ENCODE results near the gene SLC9A8.
"Not testable (repeated sequence)": the region's sequence is repeated elsewhere in the genome, so short reads cannot be mapped to it uniquely, and the experiment has no call there.

Gene SLC9A8, protein sequence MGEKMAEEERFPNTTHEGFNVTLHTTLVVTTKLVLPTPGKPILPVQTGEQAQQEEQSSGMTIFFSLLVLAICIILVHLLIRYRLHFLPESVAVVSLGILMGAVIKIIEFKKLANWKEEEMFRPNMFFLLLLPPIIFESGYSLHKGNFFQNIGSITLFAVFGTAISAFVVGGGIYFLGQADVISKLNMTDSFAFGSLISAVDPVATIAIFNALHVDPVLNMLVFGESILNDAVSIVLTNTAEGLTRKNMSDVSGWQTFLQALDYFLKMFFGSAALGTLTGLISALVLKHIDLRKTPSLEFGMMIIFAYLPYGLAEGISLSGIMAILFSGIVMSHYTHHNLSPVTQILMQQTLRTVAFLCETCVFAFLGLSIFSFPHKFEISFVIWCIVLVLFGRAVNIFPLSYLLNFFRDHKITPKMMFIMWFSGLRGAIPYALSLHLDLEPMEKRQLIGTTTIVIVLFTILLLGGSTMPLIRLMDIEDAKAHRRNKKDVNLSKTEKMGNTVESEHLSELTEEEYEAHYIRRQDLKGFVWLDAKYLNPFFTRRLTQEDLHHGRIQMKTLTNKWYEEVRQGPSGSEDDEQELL

GRCh38 chr20:49812507-49813304 lies at the start of gene SLC9A8:
Gene SLC9A8, plus strand, starts transcription at chr20:49812828. Its CDS starts 95 bp downstream, at chr20:49812923.
- peak; percentile 91 to 93 for DNase-seq

DNA sequence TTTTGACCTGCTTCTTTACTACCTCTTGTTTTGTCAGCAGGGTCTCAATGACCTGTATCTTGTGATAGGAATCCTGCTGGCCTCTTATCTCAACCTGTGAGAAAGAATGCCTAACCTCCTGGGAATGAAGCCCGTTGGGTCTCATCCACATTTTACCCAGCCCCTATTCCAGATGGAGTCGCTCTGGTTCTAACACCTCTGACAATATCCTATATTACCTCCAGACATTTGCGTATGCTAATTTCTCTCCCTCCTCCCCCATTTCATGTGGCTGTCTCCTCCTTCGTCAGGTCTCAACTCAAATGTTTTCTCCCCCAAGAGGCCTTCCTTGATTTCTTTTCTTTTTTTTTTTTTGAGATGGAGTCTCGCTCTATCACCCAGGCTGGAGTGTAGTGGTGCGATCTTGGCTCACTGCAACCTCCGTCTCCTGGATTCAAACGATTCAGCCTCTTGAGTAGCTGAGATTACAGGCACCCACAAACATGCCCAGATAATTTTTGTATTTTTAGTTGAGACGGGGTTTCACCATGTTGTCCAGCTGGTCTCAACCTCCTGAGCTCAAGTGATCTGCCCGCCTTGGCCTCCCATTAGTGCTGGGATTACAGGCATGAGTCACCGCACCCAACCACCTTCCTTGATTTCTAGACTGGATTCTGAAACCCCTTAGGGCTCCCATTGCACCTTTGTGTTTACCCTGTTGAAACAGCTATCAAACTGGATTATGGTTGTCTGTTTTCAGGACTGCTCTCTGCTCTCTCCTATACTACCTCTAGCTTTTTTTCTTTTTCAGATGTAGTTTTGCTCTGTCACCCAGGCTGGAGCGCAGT lies 49.5 kb upstream of the SLC9A8 start:
- no peak for DNase-seq

- no peak for DNase-seq
Observed at GRCh38 chr20:49765413-49765736, 47.3 kb upstream of the SLC9A8 start.

GRCh38 chr20:49765846-49766541 lies 46.6 kb upstream of the SLC9A8 start:
- DNase-seq = no peak

GRCh38 chr20:49766979-49767521 lies 45.6 kb upstream of the SLC9A8 start:
- no peak for DNase-seq

GRCh38 chr20:49768204-49769047 lies 44.2 kb upstream of the SLC9A8 start:
- DNase-seq = peak; percentile 24 to 58

- DNase-seq = no peak
Observed at GRCh38 chr20:49769048-49769581, 43.5 kb upstream of the SLC9A8 start.

DNA sequence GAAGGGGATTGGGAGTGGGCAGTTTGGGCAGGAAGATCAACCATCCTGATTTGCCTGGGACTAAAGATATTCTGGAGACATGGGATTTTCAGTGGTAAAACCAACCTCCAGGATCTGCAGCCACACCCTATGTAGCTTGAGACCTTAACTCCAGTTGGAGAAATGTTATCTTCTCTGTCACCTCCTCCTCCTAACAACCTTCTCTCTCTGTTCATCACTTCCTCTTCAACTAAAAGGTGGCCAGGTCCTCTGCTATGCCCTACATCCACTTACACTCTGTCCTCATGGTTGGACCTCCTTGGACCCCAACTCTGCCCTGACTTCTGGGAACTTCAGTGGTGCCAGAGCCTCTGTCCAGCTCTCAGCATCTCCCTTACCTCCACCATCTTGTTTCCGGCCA lies 42.0 kb upstream of the SLC9A8 start:
- no peak for DNase-seq

- not testable (repeated sequence) for DNase-seq
Observed at GRCh38 chr20:49774213-49774612, 38.4 kb upstream of the SLC9A8 start.

DNA sequence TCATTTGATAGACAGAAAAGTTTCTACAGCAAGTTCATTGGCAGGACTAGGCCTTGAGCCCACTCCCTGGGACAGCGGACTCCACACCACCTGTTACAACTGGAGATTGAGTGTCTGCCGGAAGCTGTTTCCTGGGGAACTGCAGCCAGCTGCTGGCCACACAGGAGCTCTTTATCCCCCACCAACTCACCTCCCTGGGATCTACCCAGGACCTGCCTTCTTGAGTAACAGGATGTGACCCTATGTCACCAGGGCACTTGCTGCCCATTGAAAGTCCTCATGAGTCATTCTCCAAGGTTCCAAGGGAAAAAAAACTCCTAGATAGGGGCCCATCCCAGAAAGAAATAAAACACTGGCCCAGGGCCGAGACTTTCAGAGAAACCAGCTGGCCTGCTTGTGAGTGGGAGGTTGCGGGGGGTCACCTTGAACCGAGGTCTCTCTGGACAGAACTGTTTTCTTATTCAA lies 37.4 kb upstream of the SLC9A8 start:
- DNase-seq = peak in 1 of 2 donors; percentile 28

- no peak for DNase-seq
Observed at GRCh38 chr20:49779972-49780371, 32.7 kb upstream of the SLC9A8 start.

DNA sequence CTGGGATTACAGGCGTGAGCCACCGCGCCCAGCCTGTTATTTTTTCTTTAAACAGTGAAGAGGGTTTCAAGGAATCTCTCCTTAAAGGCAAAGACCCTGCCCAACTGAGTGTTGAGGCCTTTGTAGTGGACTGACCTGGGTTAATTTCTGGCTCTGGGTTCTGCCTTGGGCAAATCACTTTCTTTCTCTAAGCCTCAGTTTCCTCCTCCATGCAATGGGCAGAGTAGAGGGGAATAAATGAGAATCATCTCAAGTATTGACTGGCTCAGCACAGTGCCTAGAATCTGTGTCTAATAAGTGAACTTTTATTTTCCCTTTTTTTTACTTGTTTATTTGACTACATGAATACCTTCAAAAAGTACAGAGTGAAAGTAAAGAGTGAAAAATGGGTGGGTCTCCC lies 31.0 kb upstream of the SLC9A8 start:
- DNase-seq = no peak

DNA sequence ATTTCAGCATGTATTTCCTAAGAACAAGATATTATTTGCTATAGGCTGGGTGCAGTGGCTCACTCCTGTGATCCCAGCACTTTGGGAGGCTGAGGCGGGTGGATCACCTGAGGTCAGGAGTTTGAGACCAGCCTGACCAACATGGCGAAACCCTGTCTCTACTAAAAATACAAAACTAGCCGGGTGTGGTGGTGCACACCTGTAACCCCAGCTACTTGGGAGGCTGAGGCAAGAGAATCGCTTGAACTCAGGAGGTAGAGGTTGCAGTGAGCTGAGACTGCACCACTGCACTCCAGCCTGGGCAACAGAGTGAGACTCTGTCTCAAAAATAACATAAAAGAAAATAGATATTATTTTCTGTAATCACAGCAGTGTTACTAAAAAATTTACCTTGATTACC lies 30.2 kb upstream of the SLC9A8 start:
- not testable (repeated sequence) for DNase-seq

DNA sequence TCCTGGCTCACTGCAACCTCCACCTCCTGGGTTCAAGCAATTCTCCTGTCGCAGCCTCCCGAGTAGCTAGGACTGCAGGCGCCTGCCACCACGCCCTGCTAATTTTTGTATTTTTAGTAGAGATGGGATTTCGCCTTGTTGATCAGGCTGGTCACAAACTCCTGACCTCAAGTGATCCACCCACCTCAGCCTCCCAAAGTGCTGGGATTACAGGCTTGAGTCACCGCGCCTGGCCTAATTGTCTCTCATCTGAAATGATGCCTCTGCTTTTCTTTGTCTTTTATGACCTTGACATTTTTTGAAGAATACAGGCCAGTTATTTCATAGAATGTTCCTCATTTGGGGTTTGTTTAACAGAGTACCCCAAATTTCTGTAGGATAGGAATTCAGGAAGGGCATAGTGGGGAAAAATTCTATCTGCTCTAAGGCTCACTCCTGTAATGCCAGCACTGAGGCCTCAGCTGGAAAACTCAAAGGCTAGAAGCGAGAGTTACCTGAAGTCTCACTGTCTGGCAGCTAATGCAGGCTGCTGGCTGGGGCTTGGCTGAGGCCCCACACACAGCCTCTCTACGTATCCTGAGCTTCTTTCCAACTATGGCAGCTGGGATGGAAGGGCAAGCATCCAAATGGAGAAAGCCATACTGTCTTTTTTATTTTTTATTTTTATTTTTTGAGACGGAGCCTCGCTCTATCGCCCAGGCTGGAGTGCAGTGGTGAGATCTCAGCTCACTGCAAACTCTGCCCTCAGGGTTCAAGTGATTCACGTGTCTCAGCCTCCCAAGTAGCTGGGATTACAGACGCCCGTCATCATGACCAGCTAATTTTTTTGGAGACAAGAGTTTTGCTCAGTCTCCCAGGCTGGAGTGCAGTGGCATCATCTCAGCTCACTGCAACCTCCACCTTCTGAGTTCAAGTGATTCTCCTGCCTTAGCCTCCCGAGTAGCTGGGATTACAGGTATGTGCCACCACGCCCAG lies 29.3 kb upstream of the SLC9A8 start:
- not testable (repeated sequence) for DNase-seq

DNA sequence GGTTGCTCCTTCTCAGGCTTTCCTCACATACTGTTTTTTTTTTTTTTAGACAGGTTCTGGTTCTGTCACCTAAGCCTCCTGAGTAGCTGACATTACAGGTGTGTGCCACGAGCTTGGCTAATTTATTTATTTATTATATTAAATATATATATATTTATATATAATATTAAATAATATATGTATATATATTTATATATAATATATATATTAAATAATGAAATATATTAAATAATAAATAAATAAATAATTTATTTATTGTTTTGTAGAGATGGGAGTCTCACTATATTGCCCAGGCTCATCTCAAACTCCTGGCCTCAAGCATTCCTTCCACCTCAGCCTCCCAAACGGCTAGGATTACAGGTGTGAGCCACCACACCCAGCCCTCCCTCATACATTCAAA lies 28.3 kb upstream of the SLC9A8 start:
- no peak for DNase-seq

DNA sequence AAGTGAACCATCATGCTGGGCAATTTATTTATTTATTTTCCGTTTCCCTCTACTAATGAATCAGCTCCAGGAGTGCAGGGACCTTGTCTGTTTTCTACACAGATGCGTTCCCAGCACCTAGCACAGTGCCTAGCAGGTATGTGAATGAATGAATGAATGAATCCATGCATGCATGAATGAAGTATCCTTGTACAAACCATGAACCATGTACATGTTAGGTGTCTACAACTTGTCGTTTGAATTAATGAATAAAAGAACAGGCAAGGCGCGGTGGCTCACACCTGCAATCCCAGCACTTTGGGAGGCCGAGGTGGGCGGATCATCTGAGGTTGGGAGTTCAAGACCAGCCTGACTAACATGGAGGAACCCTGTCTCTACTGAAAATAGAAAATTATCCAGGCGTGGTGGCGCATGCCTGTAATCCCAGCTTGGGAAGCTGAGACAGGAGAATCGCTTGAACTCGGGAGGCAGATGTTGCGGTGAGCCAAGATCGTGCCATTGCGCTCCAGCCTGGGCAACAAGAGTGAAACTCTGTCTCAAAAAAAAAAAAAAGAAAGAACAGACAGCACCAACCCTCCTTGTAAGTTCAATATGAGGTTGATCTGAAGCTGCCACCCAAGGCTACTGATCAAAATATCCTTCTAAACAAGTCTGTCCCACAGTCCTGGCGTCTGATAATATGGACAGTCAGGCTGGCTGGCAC lies 27.3 kb upstream of the SLC9A8 start:
- no peak for DNase-seq

GRCh38 chr20:49785852-49786175 lies 26.8 kb upstream of the SLC9A8 start:
- peak in 1 of 2 donors; percentile 35 for DNase-seq

DNA sequence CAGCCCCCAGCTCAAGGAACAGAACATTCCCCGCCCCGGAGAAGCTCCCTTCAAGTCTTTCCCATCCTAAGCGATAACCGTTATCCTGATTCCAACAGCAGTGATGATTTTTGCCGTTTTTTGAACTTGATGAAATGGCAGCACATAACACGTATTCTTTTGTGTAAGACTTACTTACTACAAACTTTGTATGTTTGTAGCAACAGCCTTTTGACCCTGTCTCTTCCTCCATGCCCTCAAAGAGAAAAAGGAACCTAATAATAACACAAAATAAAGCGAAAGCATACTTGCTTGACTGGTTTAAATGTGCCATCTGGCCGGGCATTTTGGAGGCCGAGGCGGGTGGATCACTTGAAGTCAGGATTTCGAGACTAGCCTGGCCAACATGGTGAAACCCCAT lies 26.4 kb upstream of the SLC9A8 start:
- no peak for DNase-seq

All from CD4-positive, alpha-beta T cell treated with Interleukin-1 beta for 1 hour (primary cell).